Activated naive CD8-positive, alpha-beta T cell treated with anti-CD3 and anti-CD28 coated beads for 36 hours (primary cell): Measurements from ENCODE around the gene APBA1. TPM values are rescaled to one million over a fixed set of nuclear protein-coding genes. Genes with fewer than 3 reads are reported as not detected.

Experiments used
- DNase-seq: peaks from one replicate; pipeline ENCODE4 v3.0.0; 2021
- H3K27ac Mint-ChIP-seq: one replicate; pipeline ENCODE4 v1.8.0; 2022; ENCODE audit warnings: mild to moderate bottlenecking, moderate library complexity, mixed read lengths
- H3K27me3 Mint-ChIP-seq: one replicate; pipeline ENCODE4 v1.8.0; 2022; ENCODE audit warnings: mild to moderate bottlenecking, mixed read lengths
- H3K36me3 Mint-ChIP-seq: one replicate; pipeline ENCODE4 v1.8.0; 2021; ENCODE audit warnings: mild to moderate bottlenecking, mixed read lengths
- H3K4me1 Mint-ChIP-seq: one replicate; pipeline ENCODE4 v1.8.0; 2021; ENCODE audit warnings: mixed read lengths
- H3K4me3 Mint-ChIP-seq: one replicate; pipeline ENCODE4 v1.8.0; 2022; ENCODE audit warnings: mild to moderate bottlenecking, moderate library complexity, mixed read lengths
- H3K9me3 Mint-ChIP-seq: one replicate; pipeline ENCODE4 v1.8.0; 2022; ENCODE audit warnings: mixed read lengths
- total RNA-seq, 2 experiments: library from RNA; stranded (reverse); gene quantifications; one replicate each; pipeline ENCODE4 v1.2.3, GENCODE V29; 2021

The APBA1 gene
- total RNA-seq, 2 experiments from 2014 or later = 0.08 to 0.23 TPM

DNA sequence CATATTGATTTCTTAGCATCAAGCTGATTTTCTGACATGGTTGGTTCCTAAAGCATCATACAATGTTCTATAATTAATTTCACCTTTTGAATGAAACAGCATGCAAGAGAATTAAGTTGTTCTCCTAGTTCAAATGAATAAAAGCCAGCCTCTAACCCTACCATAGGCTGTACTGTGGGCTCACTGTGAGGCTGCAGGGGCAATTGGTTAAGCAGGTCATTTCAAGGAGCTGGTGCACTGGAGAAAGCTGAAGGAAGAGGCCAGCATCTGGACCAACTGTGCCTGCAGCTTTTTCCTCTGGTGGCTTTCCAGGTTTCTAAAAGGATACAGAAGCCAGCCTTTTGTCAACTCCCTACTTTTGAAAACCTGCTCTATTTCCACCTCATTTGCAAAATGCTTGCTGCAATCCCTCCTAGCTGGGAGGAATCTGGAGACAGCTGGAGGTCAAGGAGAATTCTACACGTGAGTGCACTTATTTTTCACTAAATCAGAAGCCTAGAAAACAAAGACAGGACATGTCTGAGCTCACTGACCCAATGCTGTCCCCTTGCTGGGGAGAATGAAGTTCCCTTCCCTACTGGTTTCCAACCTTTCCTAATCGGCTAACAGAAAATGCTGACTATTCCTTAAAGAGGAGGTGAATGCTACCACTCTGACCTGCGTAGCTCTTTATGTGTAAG, 158.9 kb downstream of the APBA1 start:
- H3K27me3 Mint-ChIP-seq = peaks cover 11% of the 10 kb centered on the region
- peaks cover 6% of the 10 kb centered on the region for H3K9me3 Mint-ChIP-seq
- no peak overlapping the region for H3K27ac Mint-ChIP-seq
- H3K4me1 Mint-ChIP-seq = no peaks in the 10 kb centered on the region
- DNase-seq = no peak
- peaks cover 2% of the 10 kb centered on the region for H3K36me3 Mint-ChIP-seq
- H3K4me3 Mint-ChIP-seq = no peak overlapping the region

DNA sequence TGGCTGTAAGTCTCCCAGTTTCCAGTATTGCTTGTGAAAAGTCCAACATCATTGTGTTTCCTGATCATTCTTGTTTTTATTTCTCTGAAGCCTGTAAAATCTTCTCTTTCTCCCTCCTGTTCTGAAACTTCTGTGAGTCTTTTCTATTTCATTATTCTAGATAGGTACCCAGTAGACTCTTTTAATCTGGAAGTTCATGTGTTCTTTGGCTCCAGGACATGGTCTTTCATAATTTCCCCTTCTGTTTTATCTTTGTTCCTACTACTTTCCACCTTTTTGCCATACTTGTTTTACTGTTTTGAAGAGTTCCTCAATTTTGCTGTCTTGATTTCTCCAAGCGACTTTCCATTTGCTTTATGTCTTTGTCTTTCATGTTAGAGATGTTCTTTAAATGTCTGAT, 168.1 kb downstream of the APBA1 start:
- no peak for DNase-seq
- H3K4me3 Mint-ChIP-seq = no peak overlapping the region
- no peaks in the 10 kb centered on the region for H3K4me1 Mint-ChIP-seq
- peaks cover 1% of the 10 kb centered on the region for H3K9me3 Mint-ChIP-seq
- H3K27ac Mint-ChIP-seq = no peak overlapping the region
- H3K27me3 Mint-ChIP-seq = no peaks in the 10 kb centered on the region
- H3K36me3 Mint-ChIP-seq = no peaks in the 10 kb centered on the region

DNA sequence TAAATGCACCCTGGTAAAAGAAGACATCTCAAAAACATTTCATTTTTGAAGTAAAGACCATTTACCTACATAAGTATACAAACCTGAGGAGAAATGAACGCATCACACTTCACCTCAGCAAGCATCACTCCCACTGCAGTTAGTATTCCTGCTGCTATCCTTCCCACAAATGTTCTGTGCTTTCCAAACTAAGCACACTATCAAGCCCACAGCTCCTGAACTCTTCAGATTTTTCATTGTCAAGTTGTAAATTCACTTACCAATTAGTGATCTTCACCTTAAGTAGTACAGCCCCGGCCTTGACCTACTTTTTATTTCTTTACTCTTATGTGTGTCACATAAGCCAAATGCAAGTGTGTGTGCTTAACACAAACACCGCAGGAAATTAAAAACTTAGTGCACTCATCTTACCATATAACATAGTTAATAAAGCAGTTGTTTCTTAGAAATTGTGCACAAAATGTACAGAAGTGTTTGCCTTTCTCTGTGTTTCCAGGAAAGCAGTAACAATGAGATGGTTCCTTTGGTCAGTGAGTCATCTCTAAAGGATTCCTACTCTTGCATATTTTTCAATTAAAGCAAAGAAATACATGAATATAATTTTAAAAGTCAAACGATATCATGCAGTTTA, 169.4 kb downstream of the APBA1 start:
- Mint-ChIP-seq H3K9me3 (peaks cover 1% of the 10 kb centered on the region), H3K4me1 (no peaks in the 10 kb centered on the region), H3K27ac (peak overlapping the region; percentile 21), H3K36me3 (no peaks in the 10 kb centered on the region), H3K4me3 (no peak overlapping the region), H3K27me3 (no peaks in the 10 kb centered on the region)
- no peak for DNase-seq

GRCh38 chr9:69500896-69501295, 171.3 kb downstream of the APBA1 start:
- Mint-ChIP-seq H3K4me1 (peaks cover 8% of the 10 kb centered on the region), H3K27me3 (no peaks in the 10 kb centered on the region), H3K36me3 (no peaks in the 10 kb centered on the region), H3K4me3 (no peak overlapping the region), H3K27ac (no peak overlapping the region), H3K9me3 (peaks cover 1% of the 10 kb centered on the region)
- no peak for DNase-seq

- no peak for DNase-seq
- Mint-ChIP-seq H3K4me3 (no peak overlapping the region), H3K9me3 (peaks cover 1% of the 10 kb centered on the region), H3K27ac (no peak overlapping the region), H3K4me1 (peaks cover 8% of the 10 kb centered on the region), H3K27me3 (no peaks in the 10 kb centered on the region), H3K36me3 (no peaks in the 10 kb centered on the region)
Observed at GRCh38 chr9:69499959-69500358, 172.2 kb downstream of the APBA1 start.

GRCh38 chr9:69499407-69499806, 172.8 kb downstream of the APBA1 start:
- H3K4me3 Mint-ChIP-seq = no peak overlapping the region
- no peaks in the 10 kb centered on the region for H3K36me3 Mint-ChIP-seq
- no peak overlapping the region for H3K27ac Mint-ChIP-seq
- H3K4me1 Mint-ChIP-seq = peaks cover 8% of the 10 kb centered on the region
- peaks cover 1% of the 10 kb centered on the region for H3K9me3 Mint-ChIP-seq
- no peaks in the 10 kb centered on the region for H3K27me3 Mint-ChIP-seq
- no peak for DNase-seq

DNA sequence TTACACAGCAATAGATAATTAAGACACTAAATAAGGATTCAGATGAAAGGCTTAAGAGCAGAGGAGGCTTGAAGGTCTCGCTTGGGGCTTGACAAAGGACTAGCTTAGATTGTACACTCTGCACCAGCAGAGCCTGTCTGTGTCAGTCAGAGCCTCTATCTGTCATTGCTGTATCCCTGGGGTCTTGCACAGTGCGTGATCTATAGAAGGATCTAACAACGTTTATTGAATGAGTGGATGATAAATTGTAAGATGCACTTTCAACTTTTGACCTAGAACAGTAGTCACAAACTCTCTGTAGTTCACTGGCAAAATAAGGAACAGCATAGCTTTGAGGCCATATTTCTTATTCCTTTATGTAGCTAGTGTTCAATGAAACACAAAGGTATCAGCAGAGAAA, 173.7 kb downstream of the APBA1 start:
- Mint-ChIP-seq H3K27ac (no peak overlapping the region), H3K36me3 (no peaks in the 10 kb centered on the region), H3K27me3 (no peaks in the 10 kb centered on the region), H3K4me3 (no peak overlapping the region), H3K4me1 (peaks cover 8% of the 10 kb centered on the region), H3K9me3 (no peaks in the 10 kb centered on the region)
- DNase-seq = no peak

DNA sequence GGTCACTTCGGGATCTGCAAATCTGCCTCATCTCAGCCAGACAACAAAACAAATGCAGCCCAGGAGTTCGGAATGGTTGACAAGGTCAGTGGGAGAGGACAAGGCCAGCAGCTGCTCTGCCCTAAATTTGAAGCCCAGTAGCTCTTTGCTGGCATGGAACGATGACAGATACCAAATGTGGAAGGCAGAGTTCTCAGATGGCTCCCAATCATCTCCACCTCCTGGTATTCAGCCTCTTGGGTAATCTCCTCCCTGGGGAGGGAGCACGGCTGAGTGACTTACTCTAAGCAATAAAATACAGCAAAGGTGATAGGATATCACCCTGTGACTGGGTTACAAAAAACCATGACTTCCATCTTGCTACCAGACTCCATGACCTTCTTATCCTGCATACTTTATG, 174.4 kb downstream of the APBA1 start:
- no peaks in the 10 kb centered on the region for H3K9me3 Mint-ChIP-seq
- no peak overlapping the region for H3K4me3 Mint-ChIP-seq
- no peak overlapping the region for H3K27ac Mint-ChIP-seq

DNA sequence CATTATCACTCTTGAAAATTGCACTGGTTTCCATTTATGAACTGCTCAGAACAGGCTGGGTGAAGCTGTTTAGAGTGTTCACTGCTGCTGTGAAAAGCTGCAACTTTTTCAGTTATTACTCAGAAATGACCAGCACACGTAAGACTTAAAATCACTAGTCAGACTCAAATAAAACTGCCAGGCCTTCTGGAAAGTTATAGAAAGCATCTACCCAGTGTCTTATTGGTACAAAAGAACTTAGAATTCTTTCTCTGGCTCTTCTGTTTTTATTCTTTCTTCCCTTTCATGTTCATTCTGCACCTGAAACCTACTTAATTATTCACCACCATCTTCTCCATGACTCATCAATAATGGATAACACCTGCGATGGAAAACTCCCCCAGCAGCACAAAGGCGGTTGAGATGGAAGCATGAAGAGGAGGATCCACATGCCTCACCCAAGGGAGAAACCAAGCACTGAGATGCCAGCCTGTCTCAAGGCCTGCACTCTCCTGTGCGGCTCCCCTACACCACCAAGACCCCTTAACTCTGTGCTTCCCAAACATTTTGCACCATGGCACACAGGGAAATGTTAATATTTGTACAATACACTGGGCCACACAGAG, 175.2 kb downstream of the APBA1 start:
- Mint-ChIP-seq H3K27me3 (no peaks in the 10 kb centered on the region), H3K4me3 (no peak overlapping the region), H3K9me3 (no peaks in the 10 kb centered on the region), H3K4me1 (peaks cover 8% of the 10 kb centered on the region), H3K27ac (no peak overlapping the region), H3K36me3 (no peaks in the 10 kb centered on the region)
- DNase-seq = no peak

More for the DNA sequence above, 174.4 kb downstream of the APBA1 start:
- Mint-ChIP-seq H3K4me1 (peaks cover 8% of the 10 kb centered on the region), H3K36me3 (no peaks in the 10 kb centered on the region), H3K27me3 (no peaks in the 10 kb centered on the region)
- no peak for DNase-seq

DNA sequence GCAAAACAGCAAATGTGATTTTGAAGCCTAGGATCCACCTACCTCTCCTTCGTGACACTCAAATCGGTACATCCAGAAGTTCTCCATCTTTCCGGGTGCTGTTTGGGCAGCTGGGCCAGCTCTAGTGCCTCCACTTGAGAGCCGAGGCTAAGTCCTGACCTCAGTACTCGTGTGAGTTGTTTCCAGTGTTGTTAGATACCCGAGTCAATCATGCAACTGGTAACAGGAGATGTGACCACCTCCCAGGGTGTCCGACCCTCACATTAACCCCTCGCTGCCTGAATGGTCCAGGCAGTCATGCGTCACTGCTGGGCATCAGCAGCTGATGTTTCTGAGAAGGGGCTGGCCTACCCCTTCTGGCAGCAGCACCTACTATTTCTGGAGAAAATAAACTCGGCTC, 176.9 kb downstream of the APBA1 start:
- no peak overlapping the region for H3K27ac Mint-ChIP-seq
- H3K36me3 Mint-ChIP-seq = no peaks in the 10 kb centered on the region
- peaks cover 8% of the 10 kb centered on the region for H3K4me1 Mint-ChIP-seq
- no peak overlapping the region for H3K4me3 Mint-ChIP-seq
- no peaks in the 10 kb centered on the region for H3K9me3 Mint-ChIP-seq
- no peak for DNase-seq
- no peaks in the 10 kb centered on the region for H3K27me3 Mint-ChIP-seq

GRCh38 chr9:69494763-69495162, 177.4 kb downstream of the APBA1 start:
- Mint-ChIP-seq H3K36me3 (no peaks in the 10 kb centered on the region), H3K27me3 (no peaks in the 10 kb centered on the region), H3K9me3 (no peaks in the 10 kb centered on the region), H3K27ac (no peak overlapping the region), H3K4me1 (peaks cover 8% of the 10 kb centered on the region), H3K4me3 (no peak overlapping the region)
- no peak for DNase-seq

DNA sequence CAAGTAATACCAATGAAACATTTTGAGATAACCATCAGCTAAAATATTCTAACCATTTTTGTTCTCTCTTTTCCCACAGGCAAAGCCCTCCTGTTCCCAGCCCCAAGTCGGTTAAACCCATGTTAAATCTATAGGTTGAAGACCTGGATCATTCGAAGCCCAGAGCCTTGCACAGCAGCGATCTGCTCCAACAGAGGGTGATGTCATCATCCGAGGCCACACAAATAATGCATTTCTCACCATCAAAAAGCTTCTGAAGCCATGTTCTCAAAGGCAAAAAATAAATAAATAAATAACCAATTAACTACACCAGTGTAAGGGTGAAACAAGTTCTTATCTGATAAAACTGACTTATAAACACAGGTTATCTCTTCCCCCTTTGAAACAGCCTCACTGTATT, 178.0 kb downstream of the APBA1 start:
- H3K4me3 Mint-ChIP-seq = no peak overlapping the region
- no peaks in the 10 kb centered on the region for H3K36me3 Mint-ChIP-seq
- DNase-seq = no peak
- H3K27ac Mint-ChIP-seq = no peak overlapping the region
- H3K27me3 Mint-ChIP-seq = no peaks in the 10 kb centered on the region
- H3K9me3 Mint-ChIP-seq = no peaks in the 10 kb centered on the region
- H3K4me1 Mint-ChIP-seq = peaks cover 8% of the 10 kb centered on the region

GRCh38 chr9:69486498-69486897, 185.7 kb downstream of the APBA1 start:
- no peaks in the 10 kb centered on the region for H3K9me3 Mint-ChIP-seq

GRCh38 chr9:69485466-69485865, 186.7 kb downstream of the APBA1 start:
- no peak for DNase-seq
- H3K9me3 Mint-ChIP-seq = peaks cover 1% of the 10 kb centered on the region
- no peaks in the 10 kb centered on the region for H3K4me1 Mint-ChIP-seq
- H3K27ac Mint-ChIP-seq = no peak overlapping the region
- H3K27me3 Mint-ChIP-seq = no peaks in the 10 kb centered on the region
- H3K36me3 Mint-ChIP-seq = no peaks in the 10 kb centered on the region
- no peak overlapping the region for H3K4me3 Mint-ChIP-seq

More at GRCh38 chr9:69486498-69486897, 185.7 kb downstream of the APBA1 start:
- H3K27ac Mint-ChIP-seq = no peak overlapping the region
- no peaks in the 10 kb centered on the region for H3K4me1 Mint-ChIP-seq
- H3K4me3 Mint-ChIP-seq = no peak overlapping the region
- H3K36me3 Mint-ChIP-seq = no peaks in the 10 kb centered on the region
- no peaks in the 10 kb centered on the region for H3K27me3 Mint-ChIP-seq
- no peak for DNase-seq

DNA sequence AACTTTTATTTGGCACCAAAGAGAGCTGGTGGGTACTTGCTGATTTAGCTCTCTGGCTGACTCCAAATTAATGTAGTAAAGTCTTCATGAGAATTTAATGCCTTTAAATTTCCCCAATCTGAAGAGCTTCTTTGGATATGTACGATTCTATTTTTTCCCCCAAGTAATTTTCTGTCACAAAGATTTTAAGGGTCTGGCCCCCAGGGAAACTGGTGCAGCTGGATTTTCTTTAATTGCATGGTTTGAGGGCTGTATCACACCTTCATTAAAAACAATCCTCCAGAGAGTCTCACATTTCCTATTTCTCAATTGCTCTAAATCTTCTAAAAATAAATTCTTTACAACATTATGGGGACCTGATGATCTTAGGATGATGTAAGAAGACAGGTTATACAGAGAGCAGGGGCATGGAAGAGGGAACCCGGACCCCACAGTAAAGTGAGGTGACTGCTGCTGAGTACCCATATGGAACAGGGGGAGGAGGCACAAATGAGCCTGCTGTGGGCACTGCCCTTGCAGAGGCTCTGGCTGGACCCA, 188.2 kb downstream of the APBA1 start:
- Mint-ChIP-seq H3K4me1 (no peaks in the 10 kb centered on the region), H3K27me3 (no peaks in the 10 kb centered on the region), H3K9me3 (peaks cover 1% of the 10 kb centered on the region), H3K4me3 (no peak overlapping the region), H3K36me3 (no peaks in the 10 kb centered on the region), H3K27ac (no peak overlapping the region)
- DNase-seq = no peak
